ENCODE measurements around the gene SLFN13.

DNA sequence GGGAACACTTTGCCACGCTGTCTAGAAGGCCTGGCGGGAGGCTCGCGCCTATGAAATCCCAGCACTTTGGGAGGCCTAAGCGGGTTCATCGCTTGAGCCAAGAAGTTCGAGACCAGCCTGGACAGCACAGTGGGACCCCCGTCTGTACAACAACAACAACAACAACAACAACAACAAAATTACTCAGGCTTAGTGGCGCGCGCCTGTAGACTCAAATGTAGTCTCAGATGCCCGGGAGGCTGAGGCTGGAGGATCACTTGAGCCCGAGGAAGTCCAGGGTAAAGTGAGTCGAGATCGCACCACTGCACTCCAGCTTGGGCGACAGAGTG is 297 bp upstream of the SLFN13 start:
- no peak for TF ChIP-seq EGR1 (IDR thresholded peaks at IDR 0.05; ENCODE audit: low read depth)
- TF ChIP-seq, protein P1, sequence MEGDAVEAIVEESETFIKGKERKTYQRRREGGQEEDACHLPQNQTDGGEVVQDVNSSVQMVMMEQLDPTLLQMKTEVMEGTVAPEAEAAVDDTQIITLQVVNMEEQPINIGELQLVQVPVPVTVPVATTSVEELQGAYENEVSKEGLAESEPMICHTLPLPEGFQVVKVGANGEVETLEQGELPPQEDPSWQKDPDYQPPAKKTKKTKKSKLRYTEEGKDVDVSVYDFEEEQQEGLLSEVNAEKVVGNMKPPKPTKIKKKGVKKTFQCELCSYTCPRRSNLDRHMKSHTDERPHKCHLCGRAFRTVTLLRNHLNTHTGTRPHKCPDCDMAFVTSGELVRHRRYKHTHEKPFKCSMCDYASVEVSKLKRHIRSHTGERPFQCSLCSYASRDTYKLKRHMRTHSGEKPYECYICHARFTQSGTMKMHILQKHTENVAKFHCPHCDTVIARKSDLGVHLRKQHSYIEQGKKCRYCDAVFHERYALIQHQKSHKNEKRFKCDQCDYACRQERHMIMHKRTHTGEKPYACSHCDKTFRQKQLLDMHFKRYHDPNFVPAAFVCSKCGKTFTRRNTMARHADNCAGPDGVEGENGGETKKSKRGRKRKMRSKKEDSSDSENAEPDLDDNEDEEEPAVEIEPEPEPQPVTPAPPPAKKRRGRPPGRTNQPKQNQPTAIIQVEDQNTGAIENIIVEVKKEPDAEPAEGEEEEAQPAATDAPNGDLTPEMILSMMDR (IDR thresholded peaks at IDR 0.05 in 2 of 3, conservative IDR thresholded peaks at IDR 0.05 in 1 of 3; ENCODE audit: borderline replicate concordance in 1 of 3, insufficient read depth in 1 of 3, low read depth in 2 of 3, low read length in 2 of 3), result no peak
- no peak for TF ChIP-seq SIN3A (IDR thresholded peaks at IDR 0.05; ENCODE audit: low read depth)
